Measurements from ENCODE around the gene ZRANB3.

GRCh38 chr2:135169900-135170753, 360.9 kb downstream of the ZRANB3 start:
- TF ChIP-seq, protein P1, sequence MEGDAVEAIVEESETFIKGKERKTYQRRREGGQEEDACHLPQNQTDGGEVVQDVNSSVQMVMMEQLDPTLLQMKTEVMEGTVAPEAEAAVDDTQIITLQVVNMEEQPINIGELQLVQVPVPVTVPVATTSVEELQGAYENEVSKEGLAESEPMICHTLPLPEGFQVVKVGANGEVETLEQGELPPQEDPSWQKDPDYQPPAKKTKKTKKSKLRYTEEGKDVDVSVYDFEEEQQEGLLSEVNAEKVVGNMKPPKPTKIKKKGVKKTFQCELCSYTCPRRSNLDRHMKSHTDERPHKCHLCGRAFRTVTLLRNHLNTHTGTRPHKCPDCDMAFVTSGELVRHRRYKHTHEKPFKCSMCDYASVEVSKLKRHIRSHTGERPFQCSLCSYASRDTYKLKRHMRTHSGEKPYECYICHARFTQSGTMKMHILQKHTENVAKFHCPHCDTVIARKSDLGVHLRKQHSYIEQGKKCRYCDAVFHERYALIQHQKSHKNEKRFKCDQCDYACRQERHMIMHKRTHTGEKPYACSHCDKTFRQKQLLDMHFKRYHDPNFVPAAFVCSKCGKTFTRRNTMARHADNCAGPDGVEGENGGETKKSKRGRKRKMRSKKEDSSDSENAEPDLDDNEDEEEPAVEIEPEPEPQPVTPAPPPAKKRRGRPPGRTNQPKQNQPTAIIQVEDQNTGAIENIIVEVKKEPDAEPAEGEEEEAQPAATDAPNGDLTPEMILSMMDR (conservative IDR thresholded peaks at IDR 0.05 in 1 of 2, IDR thresholded peaks at IDR 0.05 in 1 of 2; ENCODE audit: extremely low read depth in 1 of 2, insufficient read depth in 1 of 2, low read depth in 1 of 2, low read length in 2 of 2), result no peak
- TF ChIP-seq EZH2 (IDR thresholded peaks at IDR 0.05; ENCODE audit: borderline replicate concordance, low read length), result no peak
